ENCODE results near the gene FFAR3.

- TF ChIP-seq EZH2 (IDR thresholded peaks at IDR 0.05; ENCODE audit: low read length, missing control alignments), result no peak
- no peak for TF ChIP-seq CTCF (conservative IDR thresholded peaks at IDR 0.05 in 1 of 2, IDR thresholded peaks at IDR 0.05 in 1 of 2; ENCODE audit: low read depth in 1 of 2, low read length in 2 of 2)
Measured at GRCh38 chr19:35309481-35310279, 48.6 kb upstream of the FFAR3 start.
